ENCODE results near the gene ABHD6. TPM values are rescaled to one million over a fixed set of nuclear protein-coding genes. Genes with fewer than 3 reads are reported as not detected.

The ABHD6 gene
- polyA plus RNA-seq, 1 donor from 2014 or later: 38.9 TPM

- Histone ChIP-seq H3K9me2 (ENCODE audit: insufficient read depth, low read length) (no peaks in the 10 kb centered on the region), H3K9ac (ENCODE audit: low read length) (no peak overlapping the region), H4K20me1 (ENCODE audit: insufficient read depth) (no peaks in the 10 kb centered on the region), H3K27me3 (ENCODE audit: insufficient read depth, low read depth, low read length) (no peaks in the 10 kb centered on the region), H2AFZ (ENCODE audit: low read depth, low read length) (no peak overlapping the region), H3K27ac (ENCODE audit: low read length) (no peak overlapping the region), H3K4me3 (ENCODE audit: low read length) (no peak overlapping the region), H3K9me3 (ENCODE audit: low read length) (no peaks in the 10 kb centered on the region), H3K4me2 (ENCODE audit: low read length) (no peak overlapping the region), H3K79me2 (replicated peaks; ENCODE audit: insufficient read depth, low read length) (no peaks in the 10 kb centered on the region), H3F3A (ENCODE audit: insufficient read depth, low read length, poor library complexity, severe bottlenecking) (no peaks in the 10 kb centered on the region), H3K36me3 (ENCODE audit: insufficient read depth, low read length) (no peaks in the 10 kb centered on the region)
- no peak for TF ChIP-seq TAF1 (IDR thresholded peaks at IDR 0.05; ENCODE audit: low read depth)
- TF ChIP-seq EP300 (conservative IDR thresholded peaks at IDR 0.05; ENCODE audit: poor library complexity, severe bottlenecking): no peak
- TF ChIP-seq EZH2 (IDR thresholded peaks at IDR 0.05; ENCODE audit: borderline replicate concordance, insufficient read depth, low read length, poor library complexity, severe bottlenecking): no peak
- TF ChIP-seq, protein P1, sequence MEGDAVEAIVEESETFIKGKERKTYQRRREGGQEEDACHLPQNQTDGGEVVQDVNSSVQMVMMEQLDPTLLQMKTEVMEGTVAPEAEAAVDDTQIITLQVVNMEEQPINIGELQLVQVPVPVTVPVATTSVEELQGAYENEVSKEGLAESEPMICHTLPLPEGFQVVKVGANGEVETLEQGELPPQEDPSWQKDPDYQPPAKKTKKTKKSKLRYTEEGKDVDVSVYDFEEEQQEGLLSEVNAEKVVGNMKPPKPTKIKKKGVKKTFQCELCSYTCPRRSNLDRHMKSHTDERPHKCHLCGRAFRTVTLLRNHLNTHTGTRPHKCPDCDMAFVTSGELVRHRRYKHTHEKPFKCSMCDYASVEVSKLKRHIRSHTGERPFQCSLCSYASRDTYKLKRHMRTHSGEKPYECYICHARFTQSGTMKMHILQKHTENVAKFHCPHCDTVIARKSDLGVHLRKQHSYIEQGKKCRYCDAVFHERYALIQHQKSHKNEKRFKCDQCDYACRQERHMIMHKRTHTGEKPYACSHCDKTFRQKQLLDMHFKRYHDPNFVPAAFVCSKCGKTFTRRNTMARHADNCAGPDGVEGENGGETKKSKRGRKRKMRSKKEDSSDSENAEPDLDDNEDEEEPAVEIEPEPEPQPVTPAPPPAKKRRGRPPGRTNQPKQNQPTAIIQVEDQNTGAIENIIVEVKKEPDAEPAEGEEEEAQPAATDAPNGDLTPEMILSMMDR (IDR thresholded peaks at IDR 0.05; ENCODE audit: poor library complexity, severe bottlenecking): no peak
- TF ChIP-seq SMC3 (conservative IDR thresholded peaks at IDR 0.05; ENCODE audit: poor library complexity): no peak
- no peak for TF ChIP-seq RAD21 (conservative IDR thresholded peaks at IDR 0.05)
- TF ChIP-seq, protein P2, sequence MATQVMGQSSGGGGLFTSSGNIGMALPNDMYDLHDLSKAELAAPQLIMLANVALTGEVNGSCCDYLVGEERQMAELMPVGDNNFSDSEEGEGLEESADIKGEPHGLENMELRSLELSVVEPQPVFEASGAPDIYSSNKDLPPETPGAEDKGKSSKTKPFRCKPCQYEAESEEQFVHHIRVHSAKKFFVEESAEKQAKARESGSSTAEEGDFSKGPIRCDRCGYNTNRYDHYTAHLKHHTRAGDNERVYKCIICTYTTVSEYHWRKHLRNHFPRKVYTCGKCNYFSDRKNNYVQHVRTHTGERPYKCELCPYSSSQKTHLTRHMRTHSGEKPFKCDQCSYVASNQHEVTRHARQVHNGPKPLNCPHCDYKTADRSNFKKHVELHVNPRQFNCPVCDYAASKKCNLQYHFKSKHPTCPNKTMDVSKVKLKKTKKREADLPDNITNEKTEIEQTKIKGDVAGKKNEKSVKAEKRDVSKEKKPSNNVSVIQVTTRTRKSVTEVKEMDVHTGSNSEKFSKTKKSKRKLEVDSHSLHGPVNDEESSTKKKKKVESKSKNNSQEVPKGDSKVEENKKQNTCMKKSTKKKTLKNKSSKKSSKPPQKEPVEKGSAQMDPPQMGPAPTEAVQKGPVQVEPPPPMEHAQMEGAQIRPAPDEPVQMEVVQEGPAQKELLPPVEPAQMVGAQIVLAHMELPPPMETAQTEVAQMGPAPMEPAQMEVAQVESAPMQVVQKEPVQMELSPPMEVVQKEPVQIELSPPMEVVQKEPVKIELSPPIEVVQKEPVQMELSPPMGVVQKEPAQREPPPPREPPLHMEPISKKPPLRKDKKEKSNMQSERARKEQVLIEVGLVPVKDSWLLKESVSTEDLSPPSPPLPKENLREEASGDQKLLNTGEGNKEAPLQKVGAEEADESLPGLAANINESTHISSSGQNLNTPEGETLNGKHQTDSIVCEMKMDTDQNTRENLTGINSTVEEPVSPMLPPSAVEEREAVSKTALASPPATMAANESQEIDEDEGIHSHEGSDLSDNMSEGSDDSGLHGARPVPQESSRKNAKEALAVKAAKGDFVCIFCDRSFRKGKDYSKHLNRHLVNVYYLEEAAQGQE (IDR thresholded peaks at IDR 0.05; ENCODE audit: borderline replicate concordance): no peak
- no peak for TF ChIP-seq MXI1 (conservative IDR thresholded peaks at IDR 0.05; ENCODE audit: poor library complexity, severe bottlenecking)
- TF ChIP-seq POLR2AphosphoS5 (IDR thresholded peaks at IDR 0.05): no peak
Measured at GRCh38 chr3:58206406-58207011, 31.1 kb upstream of the ABHD6 start.

GRCh38 chr3:58207954-58208353 is 29.6 kb upstream of the ABHD6 start:
- TF ChIP-seq EZH2 (IDR thresholded peaks at IDR 0.05; ENCODE audit: borderline replicate concordance, insufficient read depth, low read length, poor library complexity, severe bottlenecking) (no peak), TAF1 (IDR thresholded peaks at IDR 0.05; ENCODE audit: low read depth) (no peak)
- TF ChIP-seq, protein P1 (IDR thresholded peaks at IDR 0.05; ENCODE audit: poor library complexity, severe bottlenecking): no peak
- TF ChIP-seq, protein P2 (IDR thresholded peaks at IDR 0.05; ENCODE audit: borderline replicate concordance): no peak
- no peak overlapping the region for H3K27ac ChIP-seq (ENCODE audit: low read length)

More at GRCh38 chr3:58207954-58208353, 29.6 kb upstream of the ABHD6 start:
- H3K4me3 ChIP-seq (ENCODE audit: low read length): no peak overlapping the region
- H3K36me3 ChIP-seq (ENCODE audit: insufficient read depth, low read length): no peaks in the 10 kb centered on the region
- H2AFZ ChIP-seq (ENCODE audit: low read depth, low read length): no peak overlapping the region
- H3K9ac ChIP-seq (ENCODE audit: low read length): no peak overlapping the region
- H3F3A ChIP-seq (ENCODE audit: insufficient read depth, low read length, poor library complexity, severe bottlenecking): no peaks in the 10 kb centered on the region
- H3K27me3 ChIP-seq (ENCODE audit: insufficient read depth, low read depth, low read length): no peaks in the 10 kb centered on the region
- no peak overlapping the region for H3K4me2 ChIP-seq (ENCODE audit: low read length)
- H3K9me2 ChIP-seq (ENCODE audit: insufficient read depth, low read length): no peaks in the 10 kb centered on the region
- H4K20me1 ChIP-seq (ENCODE audit: insufficient read depth): no peaks in the 10 kb centered on the region
- no peaks in the 10 kb centered on the region for H3K9me3 ChIP-seq (ENCODE audit: low read length)
- H3K79me2 ChIP-seq (replicated peaks; ENCODE audit: insufficient read depth, low read length): no peaks in the 10 kb centered on the region

Measured in neural cell (in vitro differentiated cells).